Measurements from ENCODE around the gene CDC25C. TPM values are rescaled to one million over a fixed set of nuclear protein-coding genes. Genes with fewer than 3 reads are reported as not detected.
"Not testable (repeated sequence)": the region's sequence is repeated elsewhere in the genome, so short reads cannot be mapped to it uniquely, and the experiment has no call there.

The CDC25C gene
- polyA plus RNA-seq, 4 donors = 0.54 to 8.8 (median 5.0) TPM

GRCh38 chr5:138318211-138318610 is 13.4 kb downstream of the CDC25C start:
- DNase-seq; H3K9me3 ChIP-seq (ENCODE audit: control insufficient read depth in 2 of 2, insufficient read depth in 1 of 2, low read depth in 1 of 2, low read length in 1 of 2); FAIRE-seq; H3K4me3 ChIP-seq (ENCODE audit: low read depth in 1 of 3, low read length in 3 of 3); H3K27me3 ChIP-seq (ENCODE audit: control insufficient read depth in 3 of 3, insufficient read depth in 3 of 3, low read length in 3 of 3); H3K4me1 ChIP-seq (ENCODE audit: control insufficient read depth in 3 of 3, insufficient read depth in 2 of 3, low read depth in 1 of 3, low read length in 2 of 3); H3K27ac ChIP-seq (ENCODE audit: low read depth in 1 of 3, low read length in 2 of 3): not testable (repeated sequence)
- peaks cover 0 to 17% (median 0%) of the 10 kb centered on the region in 3 donors for H3K36me3 ChIP-seq (ENCODE audit: control insufficient read depth in 3 of 3, insufficient read depth in 2 of 3, low read depth in 1 of 3, low read length in 3 of 3)
- 94 to 95% (median 94%) methylated on average over 4 of the region's 4 CpGs for WGBS, 3 donors

- Histone ChIP-seq H3K4me3 (ENCODE audit: low read depth in 1 of 3, low read length in 3 of 3) (no peak overlapping the region), H3K27me3 (ENCODE audit: control insufficient read depth in 3 of 3, insufficient read depth in 3 of 3, low read length in 3 of 3) (no peaks in the 10 kb centered on the region), H3K9me3 (ENCODE audit: control insufficient read depth in 2 of 2, insufficient read depth in 1 of 2, low read depth in 1 of 2, low read length in 1 of 2) (no peaks in the 10 kb centered on the region), H3K4me1 (ENCODE audit: control insufficient read depth in 3 of 3, insufficient read depth in 2 of 3, low read depth in 1 of 3, low read length in 2 of 3) (no peaks in the 10 kb centered on the region), H3K27ac (ENCODE audit: low read depth in 1 of 3, low read length in 2 of 3) (no peak overlapping the region), H3K36me3 (ENCODE audit: control insufficient read depth in 3 of 3, insufficient read depth in 2 of 3, low read depth in 1 of 3, low read length in 3 of 3) (peaks cover 0 to 14% (median 0%) of the 10 kb centered on the region in 3 donors)
- 78 to 85% (median 85%) methylated on average over 3 of the region's 3 CpGs for WGBS, 3 donors
- no peak for FAIRE-seq
- DNase-seq = no peak
These were observed 15.2 kb downstream of the CDC25C start for GRCh38 chr5:138316355-138316754.

- Histone ChIP-seq H3K9me3 (ENCODE audit: control insufficient read depth in 2 of 2, insufficient read depth in 1 of 2, low read depth in 1 of 2, low read length in 1 of 2) (no peaks in the 10 kb centered on the region), H3K27ac (ENCODE audit: low read depth in 1 of 3, low read length in 2 of 3) (no peak overlapping the region), H3K36me3 (ENCODE audit: control insufficient read depth in 3 of 3, insufficient read depth in 2 of 3, low read depth in 1 of 3, low read length in 3 of 3) (peaks cover 0 to 14% (median 0%) of the 10 kb centered on the region in 3 donors), H3K4me3 (ENCODE audit: low read depth in 1 of 3, low read length in 3 of 3) (no peak overlapping the region), H3K4me1 (ENCODE audit: control insufficient read depth in 3 of 3, insufficient read depth in 2 of 3, low read depth in 1 of 3, low read length in 2 of 3) (no peaks in the 10 kb centered on the region), H3K27me3 (ENCODE audit: control insufficient read depth in 3 of 3, insufficient read depth in 3 of 3, low read length in 3 of 3) (no peaks in the 10 kb centered on the region)
- 93 to 98% (median 97%) methylated on average over 7 of the region's 7 CpGs for WGBS, 3 donors
- no peak for DNase-seq
- no peak for FAIRE-seq
These were observed 15.8 kb downstream of the CDC25C start for GRCh38 chr5:138315751-138316278.

GRCh38 chr5:138305797-138306196 is 25.8 kb downstream of the CDC25C start:
- FAIRE-seq (no peak), DNase-seq (no peak)
- 60 to 80% (median 67%) methylated on average over 1 of the region's 1 CpG for WGBS, 3 donors
- Histone ChIP-seq H3K4me1 (ENCODE audit: control insufficient read depth in 3 of 3, insufficient read depth in 2 of 3, low read depth in 1 of 3, low read length in 2 of 3) (no peaks in the 10 kb centered on the region), H3K27ac (ENCODE audit: low read depth in 1 of 3, low read length in 2 of 3) (no peak overlapping the region), H3K36me3 (ENCODE audit: control insufficient read depth in 3 of 3, insufficient read depth in 2 of 3, low read depth in 1 of 3, low read length in 3 of 3) (no peaks in the 10 kb centered on the region), H3K27me3 (ENCODE audit: control insufficient read depth in 3 of 3, insufficient read depth in 3 of 3, low read length in 3 of 3) (no peaks in the 10 kb centered on the region), H3K4me3 (ENCODE audit: low read depth in 1 of 3, low read length in 3 of 3) (no peak overlapping the region), H3K9me3 (ENCODE audit: control insufficient read depth in 2 of 2, insufficient read depth in 1 of 2, low read depth in 1 of 2, low read length in 1 of 2) (no peaks in the 10 kb centered on the region)

GRCh38 chr5:138303372-138303771 is 28.2 kb downstream of the CDC25C start:
- 83 to 87% (median 86%) methylated on average over 6 of the region's 6 CpGs for whole genome bisulfite sequencing, 3 donors
- FAIRE-seq = no peak

GRCh38 chr5:138289296-138289695 is 42.3 kb downstream of the CDC25C start:
- Histone ChIP-seq H3K9me3 (ENCODE audit: control insufficient read depth in 2 of 2, insufficient read depth in 1 of 2, low read depth in 1 of 2, low read length in 1 of 2) (no peaks in the 10 kb centered on the region), H3K27me3 (ENCODE audit: control insufficient read depth in 3 of 3, insufficient read depth in 3 of 3, low read length in 3 of 3) (no peaks in the 10 kb centered on the region), H3K36me3 (ENCODE audit: control insufficient read depth in 3 of 3, insufficient read depth in 2 of 3, low read depth in 1 of 3, low read length in 3 of 3) (peaks cover 0 to 7% (median 0%) of the 10 kb centered on the region in 3 donors), H3K4me1 (ENCODE audit: control insufficient read depth in 3 of 3, insufficient read depth in 2 of 3, low read depth in 1 of 3, low read length in 2 of 3) (no peaks in the 10 kb centered on the region), H3K27ac (ENCODE audit: low read depth in 1 of 3, low read length in 2 of 3) (no peak overlapping the region), H3K4me3 (ENCODE audit: low read depth in 1 of 3, low read length in 3 of 3) (no peak overlapping the region)
- no peak for FAIRE-seq
- DNase-seq = no peak
- WGBS, 3 donors = 89 to 92% (median 89%) methylated on average over 3 of the region's 3 CpGs

More at GRCh38 chr5:138303372-138303771, 28.2 kb downstream of the CDC25C start:
- no peak overlapping the region for H3K4me3 ChIP-seq (ENCODE audit: low read depth in 1 of 3, low read length in 3 of 3)
- no peaks in the 10 kb centered on the region for H3K9me3 ChIP-seq (ENCODE audit: control insufficient read depth in 2 of 2, insufficient read depth in 1 of 2, low read depth in 1 of 2, low read length in 1 of 2)
- H3K27me3 ChIP-seq (ENCODE audit: control insufficient read depth in 3 of 3, insufficient read depth in 3 of 3, low read length in 3 of 3) = no peaks in the 10 kb centered on the region
- no peaks in the 10 kb centered on the region for H3K4me1 ChIP-seq (ENCODE audit: control insufficient read depth in 3 of 3, insufficient read depth in 2 of 3, low read depth in 1 of 3, low read length in 2 of 3)
- no peak for DNase-seq
- H3K27ac ChIP-seq (ENCODE audit: low read depth in 1 of 3, low read length in 2 of 3) = no peak overlapping the region
- H3K36me3 ChIP-seq (ENCODE audit: control insufficient read depth in 3 of 3, insufficient read depth in 2 of 3, low read depth in 1 of 3, low read length in 3 of 3) = no peaks in the 10 kb centered on the region

- H3K4me3 ChIP-seq (ENCODE audit: low read depth in 1 of 3, low read length in 3 of 3) = no peak overlapping the region
- no peaks in the 10 kb centered on the region for H3K27me3 ChIP-seq (ENCODE audit: control insufficient read depth in 3 of 3, insufficient read depth in 3 of 3, low read length in 3 of 3)
- FAIRE-seq (no peak), DNase-seq (no peak)
- H3K9me3 ChIP-seq (ENCODE audit: control insufficient read depth in 2 of 2, insufficient read depth in 1 of 2, low read depth in 1 of 2, low read length in 1 of 2) = no peaks in the 10 kb centered on the region
- H3K36me3 ChIP-seq (ENCODE audit: control insufficient read depth in 3 of 3, insufficient read depth in 2 of 3, low read depth in 1 of 3, low read length in 3 of 3) = peaks cover 0 to 7% (median 0%) of the 10 kb centered on the region in 3 donors
- no peak overlapping the region for H3K27ac ChIP-seq (ENCODE audit: low read depth in 1 of 3, low read length in 2 of 3)
- no peaks in the 10 kb centered on the region for H3K4me1 ChIP-seq (ENCODE audit: control insufficient read depth in 3 of 3, insufficient read depth in 2 of 3, low read depth in 1 of 3, low read length in 2 of 3)
- WGBS, 3 donors = 90 to 100% (median 100%) methylated on average over 1 of the region's 1 CpG
These were observed 44.4 kb downstream of the CDC25C start for GRCh38 chr5:138287246-138287645.

- 66 to 70% (median 68%) methylated on average over 7 of the region's 7 CpGs for WGBS, 3 donors
- DNase-seq (peak; percentile 44 to 72), FAIRE-seq (no peak)
- Histone ChIP-seq H3K27ac (ENCODE audit: low read depth in 1 of 3, low read length in 2 of 3) (no peak overlapping the region), H3K27me3 (ENCODE audit: control insufficient read depth in 3 of 3, insufficient read depth in 3 of 3, low read length in 3 of 3) (no peaks in the 10 kb centered on the region), H3K9me3 (ENCODE audit: control insufficient read depth in 2 of 2, insufficient read depth in 1 of 2, low read depth in 1 of 2, low read length in 1 of 2) (no peaks in the 10 kb centered on the region), H3K36me3 (ENCODE audit: control insufficient read depth in 3 of 3, insufficient read depth in 2 of 3, low read depth in 1 of 3, low read length in 3 of 3) (peaks cover 0 to 5% (median 0%) of the 10 kb centered on the region in 3 donors), H3K4me3 (ENCODE audit: low read depth in 1 of 3, low read length in 3 of 3) (no peak overlapping the region), H3K4me1 (ENCODE audit: control insufficient read depth in 3 of 3, insufficient read depth in 2 of 3, low read depth in 1 of 3, low read length in 2 of 3) (no peaks in the 10 kb centered on the region)
These were observed 48.5 kb downstream of the CDC25C start for GRCh38 chr5:138282920-138283742.

All from small intestine (tissue), 7 donors.